ENCODE measurements around the gene PMFBP1.

Gene PMFBP1

GRCh38 chr16:72172105-72173034 is at the start of gene PMFBP1:
PMFBP1 (minus strand) TSS chr16:72172155; CDS start chr16:72171208, 947 bp downstream.
- intact Hi-C loops (cut with micrococcal nuclease): loop anchor here (1.0 to 5.0 kb wide), 3 partner anchors 30 to 980 kb away; no protein-coding TSS in a partner anchor
- Mint-ChIP-seq H3K9me3 (peaks cover 32% of the 10 kb centered on the region), H3K27me3 (no peaks in the 10 kb centered on the region), H3K4me1 (ENCODE audit: low read depth) (peaks cover 61% of the 10 kb centered on the region), H3K4me3 (no peak within 1 kb of the TSS), H3K27ac (peak within 1 kb of the TSS; percentile 49), H3K36me3 (ENCODE audit: low read depth) (peaks cover 7% of the 10 kb centered on the region)

GRCh38 chr16:72221630-72222024 is 49.7 kb upstream of the PMFBP1 start:
- Mint-ChIP-seq H3K27ac (no peak overlapping the region), H3K4me3 (no peak overlapping the region), H3K27me3 (no peaks in the 10 kb centered on the region), H3K9me3 (no peaks in the 10 kb centered on the region), H3K36me3 (ENCODE audit: low read depth) (no peaks in the 10 kb centered on the region), H3K4me1 (ENCODE audit: low read depth) (peaks cover 12% of the 10 kb centered on the region)
- intact Hi-C loops (cut with micrococcal nuclease): no loop called here

- H3K27me3 Mint-ChIP-seq: no peaks in the 10 kb centered on the region
- no peaks in the 10 kb centered on the region for H3K9me3 Mint-ChIP-seq
- no peaks in the 10 kb centered on the region for H3K36me3 Mint-ChIP-seq (ENCODE audit: low read depth)
- no peak overlapping the region for H3K27ac Mint-ChIP-seq
- intact Hi-C loops (cut with micrococcal nuclease): no loop called here
- peaks cover 12% of the 10 kb centered on the region for H3K4me1 Mint-ChIP-seq (ENCODE audit: low read depth)
- H3K4me3 Mint-ChIP-seq: no peak overlapping the region
Measured at GRCh38 chr16:72220875-72221629, 49.1 kb upstream of the PMFBP1 start.

GRCh38 chr16:72219282-72219681 is 47.3 kb upstream of the PMFBP1 start:
- Mint-ChIP-seq H3K4me3 (no peak overlapping the region), H3K27me3 (no peaks in the 10 kb centered on the region), H3K27ac (no peak overlapping the region), H3K4me1 (ENCODE audit: low read depth) (peaks cover 8% of the 10 kb centered on the region), H3K36me3 (ENCODE audit: low read depth) (no peaks in the 10 kb centered on the region), H3K9me3 (peaks cover 13% of the 10 kb centered on the region)
- intact Hi-C loops (cut with micrococcal nuclease): no loop called here

GRCh38 chr16:72216767-72217166 is 44.8 kb upstream of the PMFBP1 start:
- Mint-ChIP-seq H3K27me3 (no peaks in the 10 kb centered on the region), H3K4me1 (ENCODE audit: low read depth) (no peaks in the 10 kb centered on the region), H3K27ac (no peak overlapping the region), H3K36me3 (ENCODE audit: low read depth) (no peaks in the 10 kb centered on the region), H3K4me3 (no peak overlapping the region), H3K9me3 (peaks cover 14% of the 10 kb centered on the region)
- intact Hi-C loops (cut with micrococcal nuclease): no loop called here

GRCh38 chr16:72214821-72215220 is 42.9 kb upstream of the PMFBP1 start:
- H3K9me3 Mint-ChIP-seq: peaks cover 14% of the 10 kb centered on the region
- no peak overlapping the region for H3K4me3 Mint-ChIP-seq
- intact Hi-C loops (cut with micrococcal nuclease): no loop called here
- no peaks in the 10 kb centered on the region for H3K27me3 Mint-ChIP-seq
- H3K27ac Mint-ChIP-seq: no peak overlapping the region
- no peaks in the 10 kb centered on the region for H3K36me3 Mint-ChIP-seq (ENCODE audit: low read depth)
- H3K4me1 Mint-ChIP-seq (ENCODE audit: low read depth): peaks cover 12% of the 10 kb centered on the region

- Mint-ChIP-seq H3K9me3 (peaks cover 14% of the 10 kb centered on the region), H3K4me1 (ENCODE audit: low read depth) (peaks cover 20% of the 10 kb centered on the region), H3K36me3 (ENCODE audit: low read depth) (no peaks in the 10 kb centered on the region), H3K4me3 (no peak overlapping the region), H3K27me3 (no peaks in the 10 kb centered on the region), H3K27ac (peak overlapping the region; percentile 36)
- intact Hi-C loops (cut with micrococcal nuclease): no loop called here
Measured at GRCh38 chr16:72211110-72211509, 39.2 kb upstream of the PMFBP1 start.

- no peak overlapping the region for H3K4me3 Mint-ChIP-seq
- H3K4me1 Mint-ChIP-seq (ENCODE audit: low read depth): peaks cover 26% of the 10 kb centered on the region
- H3K36me3 Mint-ChIP-seq (ENCODE audit: low read depth): no peaks in the 10 kb centered on the region
- H3K27ac Mint-ChIP-seq: no peak overlapping the region
- no peaks in the 10 kb centered on the region for H3K27me3 Mint-ChIP-seq
- H3K9me3 Mint-ChIP-seq: peaks cover 14% of the 10 kb centered on the region
- intact Hi-C loops (cut with micrococcal nuclease): no loop called here
Measured at GRCh38 chr16:72210555-72210954, 38.6 kb upstream of the PMFBP1 start.

GRCh38 chr16:72210072-72210471 is 38.1 kb upstream of the PMFBP1 start:
- intact Hi-C loops (cut with micrococcal nuclease): no loop called here
- H3K36me3 Mint-ChIP-seq (ENCODE audit: low read depth): no peaks in the 10 kb centered on the region

GRCh38 chr16:72206299-72206698 is 34.3 kb upstream of the PMFBP1 start:
- Mint-ChIP-seq H3K27ac (peak overlapping the region; percentile 9), H3K36me3 (ENCODE audit: low read depth) (no peaks in the 10 kb centered on the region), H3K4me3 (no peak overlapping the region), H3K4me1 (ENCODE audit: low read depth) (peaks cover 57% of the 10 kb centered on the region), H3K27me3 (no peaks in the 10 kb centered on the region), H3K9me3 (no peaks in the 10 kb centered on the region)
- intact Hi-C loops (cut with micrococcal nuclease): no loop called here

More at GRCh38 chr16:72210072-72210471, 38.1 kb upstream of the PMFBP1 start:
- peaks cover 9% of the 10 kb centered on the region for H3K9me3 Mint-ChIP-seq
- H3K4me1 Mint-ChIP-seq (ENCODE audit: low read depth): peaks cover 30% of the 10 kb centered on the region
- no peaks in the 10 kb centered on the region for H3K27me3 Mint-ChIP-seq
- peak overlapping the region; percentile 18 for H3K27ac Mint-ChIP-seq
- no peak overlapping the region for H3K4me3 Mint-ChIP-seq

GRCh38 chr16:72203401-72203800 is 31.4 kb upstream of the PMFBP1 start:
- H3K27me3 Mint-ChIP-seq: no peaks in the 10 kb centered on the region
- H3K4me1 Mint-ChIP-seq (ENCODE audit: low read depth): peaks cover 69% of the 10 kb centered on the region
- intact Hi-C loops (cut with micrococcal nuclease): loop anchor here (2.0 kb wide), 1 partner anchor 15 kb away; no protein-coding TSS in a partner anchor
- peak overlapping the region; percentile 99 for H3K27ac Mint-ChIP-seq
- H3K9me3 Mint-ChIP-seq: no peaks in the 10 kb centered on the region
- H3K36me3 Mint-ChIP-seq (ENCODE audit: low read depth): no peaks in the 10 kb centered on the region
- H3K4me3 Mint-ChIP-seq: peak overlapping the region; percentile 52

- intact Hi-C loops (cut with micrococcal nuclease): loop anchor here (1.0 to 2.0 kb wide), 3 partner anchors 13 to 77 kb away; partner anchors contain the start of gene PMFBP1
- no peaks in the 10 kb centered on the region for H3K36me3 Mint-ChIP-seq (ENCODE audit: low read depth)
- H3K4me1 Mint-ChIP-seq (ENCODE audit: low read depth): peaks cover 65% of the 10 kb centered on the region
- no peaks in the 10 kb centered on the region for H3K27me3 Mint-ChIP-seq
- H3K27ac Mint-ChIP-seq: peak overlapping the region; percentile 99
- H3K9me3 Mint-ChIP-seq: no peaks in the 10 kb centered on the region
- H3K4me3 Mint-ChIP-seq: no peak overlapping the region
Measured at GRCh38 chr16:72202014-72202413, 30.1 kb upstream of the PMFBP1 start.

- Mint-ChIP-seq H3K36me3 (ENCODE audit: low read depth) (no peaks in the 10 kb centered on the region), H3K9me3 (no peaks in the 10 kb centered on the region), H3K4me3 (no peak overlapping the region), H3K27ac (peak overlapping the region; percentile 99), H3K4me1 (ENCODE audit: low read depth) (peaks cover 62% of the 10 kb centered on the region), H3K27me3 (no peaks in the 10 kb centered on the region)
- intact Hi-C loops (cut with micrococcal nuclease): no loop called here
Measured at GRCh38 chr16:72201387-72201786, 29.4 kb upstream of the PMFBP1 start.

GRCh38 chr16:72199761-72200337 is 27.9 kb upstream of the PMFBP1 start:
- intact Hi-C loops (cut with micrococcal nuclease): no loop called here
- Mint-ChIP-seq H3K4me1 (ENCODE audit: low read depth) (peaks cover 58% of the 10 kb centered on the region), H3K27ac (peak overlapping the region; percentile 8), H3K27me3 (no peaks in the 10 kb centered on the region), H3K36me3 (ENCODE audit: low read depth) (no peaks in the 10 kb centered on the region), H3K9me3 (no peaks in the 10 kb centered on the region), H3K4me3 (no peak overlapping the region)
